ENCODE data around the gene CPNE2. TPM values are rescaled to one million over a fixed set of nuclear protein-coding genes. Genes with fewer than 3 reads are reported as not detected.

CPNE2 gene
- total and polyA plus RNA-seq, 4 donors = 6.8 to 14.6 (median 11.0) TPM

DNA sequence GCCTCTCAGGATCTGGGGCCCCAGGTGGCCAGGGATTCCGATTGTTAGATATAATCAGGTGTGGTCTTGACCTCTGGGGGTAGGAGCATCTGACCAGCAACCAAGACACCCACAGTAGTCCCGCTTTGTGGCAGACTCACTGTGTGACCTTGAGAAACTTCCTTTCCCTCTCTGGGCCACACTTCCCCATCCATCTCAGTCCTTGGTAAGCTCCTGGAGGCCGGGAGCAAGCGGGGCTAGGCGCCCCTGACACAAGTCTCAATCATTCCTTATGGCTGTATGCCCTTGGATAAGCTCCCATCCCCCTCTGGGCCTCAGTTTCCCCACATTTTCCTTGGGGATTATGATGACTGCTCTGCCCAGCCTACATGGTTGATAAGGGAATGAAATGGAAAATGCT lies 21.3 kb downstream of the CPNE2 start (continued):
- TF ChIP-seq, protein P1, sequence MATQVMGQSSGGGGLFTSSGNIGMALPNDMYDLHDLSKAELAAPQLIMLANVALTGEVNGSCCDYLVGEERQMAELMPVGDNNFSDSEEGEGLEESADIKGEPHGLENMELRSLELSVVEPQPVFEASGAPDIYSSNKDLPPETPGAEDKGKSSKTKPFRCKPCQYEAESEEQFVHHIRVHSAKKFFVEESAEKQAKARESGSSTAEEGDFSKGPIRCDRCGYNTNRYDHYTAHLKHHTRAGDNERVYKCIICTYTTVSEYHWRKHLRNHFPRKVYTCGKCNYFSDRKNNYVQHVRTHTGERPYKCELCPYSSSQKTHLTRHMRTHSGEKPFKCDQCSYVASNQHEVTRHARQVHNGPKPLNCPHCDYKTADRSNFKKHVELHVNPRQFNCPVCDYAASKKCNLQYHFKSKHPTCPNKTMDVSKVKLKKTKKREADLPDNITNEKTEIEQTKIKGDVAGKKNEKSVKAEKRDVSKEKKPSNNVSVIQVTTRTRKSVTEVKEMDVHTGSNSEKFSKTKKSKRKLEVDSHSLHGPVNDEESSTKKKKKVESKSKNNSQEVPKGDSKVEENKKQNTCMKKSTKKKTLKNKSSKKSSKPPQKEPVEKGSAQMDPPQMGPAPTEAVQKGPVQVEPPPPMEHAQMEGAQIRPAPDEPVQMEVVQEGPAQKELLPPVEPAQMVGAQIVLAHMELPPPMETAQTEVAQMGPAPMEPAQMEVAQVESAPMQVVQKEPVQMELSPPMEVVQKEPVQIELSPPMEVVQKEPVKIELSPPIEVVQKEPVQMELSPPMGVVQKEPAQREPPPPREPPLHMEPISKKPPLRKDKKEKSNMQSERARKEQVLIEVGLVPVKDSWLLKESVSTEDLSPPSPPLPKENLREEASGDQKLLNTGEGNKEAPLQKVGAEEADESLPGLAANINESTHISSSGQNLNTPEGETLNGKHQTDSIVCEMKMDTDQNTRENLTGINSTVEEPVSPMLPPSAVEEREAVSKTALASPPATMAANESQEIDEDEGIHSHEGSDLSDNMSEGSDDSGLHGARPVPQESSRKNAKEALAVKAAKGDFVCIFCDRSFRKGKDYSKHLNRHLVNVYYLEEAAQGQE (IDR thresholded peaks at IDR 0.05) = no peak
- TF ChIP-seq HNF4G (IDR thresholded peaks at IDR 0.05) (no peak), RAD21 (IDR thresholded peaks at IDR 0.05) (no peak), EGR1 (IDR thresholded peaks at IDR 0.05; ENCODE audit: low read depth in 2 of 2) (no peak)

DNA sequence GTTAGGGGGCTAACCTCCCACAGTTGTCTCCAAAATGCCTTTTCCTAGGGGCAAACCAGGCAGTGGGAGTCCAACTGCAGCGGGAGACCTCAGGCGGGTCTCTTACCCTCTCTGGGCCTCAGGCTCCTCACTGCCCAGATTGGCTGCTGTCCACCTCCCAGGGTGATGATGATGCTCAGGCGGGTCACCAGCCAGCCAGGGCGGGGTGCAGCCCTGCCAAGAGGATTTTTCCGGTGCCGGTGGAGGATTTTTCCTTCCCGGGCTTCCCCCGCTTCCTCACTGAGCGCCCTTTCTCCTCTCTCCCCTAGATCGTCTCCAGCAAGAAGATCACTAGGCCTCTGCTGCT lies 22.8 kb downstream of the CPNE2 start:
- H3K27ac ChIP-seq (ENCODE audit: low read depth in 1 of 2, low read length in 2 of 2) = no peak overlapping the region
- H3K4me1 ChIP-seq (ENCODE audit: control insufficient read depth in 4 of 4, insufficient read depth in 4 of 4, low read length in 3 of 4) = peaks cover 0 to 5% (median 0%) of the 10 kb centered on the region in 4 donors
- TF ChIP-seq, protein P2, sequence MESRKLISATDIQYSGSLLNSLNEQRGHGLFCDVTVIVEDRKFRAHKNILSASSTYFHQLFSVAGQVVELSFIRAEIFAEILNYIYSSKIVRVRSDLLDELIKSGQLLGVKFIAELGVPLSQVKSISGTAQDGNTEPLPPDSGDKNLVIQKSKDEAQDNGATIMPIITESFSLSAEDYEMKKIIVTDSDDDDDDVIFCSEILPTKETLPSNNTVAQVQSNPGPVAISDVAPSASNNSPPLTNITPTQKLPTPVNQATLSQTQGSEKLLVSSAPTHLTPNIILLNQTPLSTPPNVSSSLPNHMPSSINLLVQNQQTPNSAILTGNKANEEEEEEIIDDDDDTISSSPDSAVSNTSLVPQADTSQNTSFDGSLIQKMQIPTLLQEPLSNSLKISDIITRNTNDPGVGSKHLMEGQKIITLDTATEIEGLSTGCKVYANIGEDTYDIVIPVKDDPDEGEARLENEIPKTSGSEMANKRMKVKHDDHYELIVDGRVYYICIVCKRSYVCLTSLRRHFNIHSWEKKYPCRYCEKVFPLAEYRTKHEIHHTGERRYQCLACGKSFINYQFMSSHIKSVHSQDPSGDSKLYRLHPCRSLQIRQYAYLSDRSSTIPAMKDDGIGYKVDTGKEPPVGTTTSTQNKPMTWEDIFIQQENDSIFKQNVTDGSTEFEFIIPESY (IDR thresholded peaks at IDR 0.05) = no peak
- TF ChIP-seq YY1 (IDR thresholded peaks at IDR 0.05) = no peak
- no peak for TF ChIP-seq JUND (IDR thresholded peaks at IDR 0.05)
- TF ChIP-seq RAD21 (IDR thresholded peaks at IDR 0.05) = no peak
- TF ChIP-seq, protein P3, sequence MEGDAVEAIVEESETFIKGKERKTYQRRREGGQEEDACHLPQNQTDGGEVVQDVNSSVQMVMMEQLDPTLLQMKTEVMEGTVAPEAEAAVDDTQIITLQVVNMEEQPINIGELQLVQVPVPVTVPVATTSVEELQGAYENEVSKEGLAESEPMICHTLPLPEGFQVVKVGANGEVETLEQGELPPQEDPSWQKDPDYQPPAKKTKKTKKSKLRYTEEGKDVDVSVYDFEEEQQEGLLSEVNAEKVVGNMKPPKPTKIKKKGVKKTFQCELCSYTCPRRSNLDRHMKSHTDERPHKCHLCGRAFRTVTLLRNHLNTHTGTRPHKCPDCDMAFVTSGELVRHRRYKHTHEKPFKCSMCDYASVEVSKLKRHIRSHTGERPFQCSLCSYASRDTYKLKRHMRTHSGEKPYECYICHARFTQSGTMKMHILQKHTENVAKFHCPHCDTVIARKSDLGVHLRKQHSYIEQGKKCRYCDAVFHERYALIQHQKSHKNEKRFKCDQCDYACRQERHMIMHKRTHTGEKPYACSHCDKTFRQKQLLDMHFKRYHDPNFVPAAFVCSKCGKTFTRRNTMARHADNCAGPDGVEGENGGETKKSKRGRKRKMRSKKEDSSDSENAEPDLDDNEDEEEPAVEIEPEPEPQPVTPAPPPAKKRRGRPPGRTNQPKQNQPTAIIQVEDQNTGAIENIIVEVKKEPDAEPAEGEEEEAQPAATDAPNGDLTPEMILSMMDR (IDR thresholded peaks at IDR 0.05; ENCODE audit: low read depth, low read length, missing input control) = no peak
- TF ChIP-seq EGR1 (IDR thresholded peaks at IDR 0.05; ENCODE audit: low read depth in 2 of 2) = no peak
- no peak for TF ChIP-seq FOXA2 (IDR thresholded peaks at IDR 0.05)
- TF ChIP-seq SP1 (IDR thresholded peaks at IDR 0.05) = no peak
- TF ChIP-seq, protein P4, sequence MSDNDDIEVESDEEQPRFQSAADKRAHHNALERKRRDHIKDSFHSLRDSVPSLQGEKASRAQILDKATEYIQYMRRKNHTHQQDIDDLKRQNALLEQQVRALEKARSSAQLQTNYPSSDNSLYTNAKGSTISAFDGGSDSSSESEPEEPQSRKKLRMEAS (IDR thresholded peaks at IDR 0.05) = no peak
- TF ChIP-seq, protein P1 (IDR thresholded peaks at IDR 0.05) = no peak
- no peak for TF ChIP-seq TAF1 (conservative IDR thresholded peaks at IDR 0.05)
- TF ChIP-seq, protein P5, sequence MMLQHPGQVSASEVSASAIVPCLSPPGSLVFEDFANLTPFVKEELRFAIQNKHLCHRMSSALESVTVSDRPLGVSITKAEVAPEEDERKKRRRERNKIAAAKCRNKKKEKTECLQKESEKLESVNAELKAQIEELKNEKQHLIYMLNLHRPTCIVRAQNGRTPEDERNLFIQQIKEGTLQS (IDR thresholded peaks at IDR 0.05) = no peak
- TF ChIP-seq GABPA (IDR thresholded peaks at IDR 0.05 in 1 of 2, conservative IDR thresholded peaks at IDR 0.05 in 1 of 2) = no peak
- no peak for TF ChIP-seq HNF4A (conservative IDR thresholded peaks at IDR 0.05)
- no peaks in the 10 kb centered on the region for H3K36me3 ChIP-seq (ENCODE audit: control insufficient read depth in 4 of 4, insufficient read depth in 3 of 4, low read depth in 1 of 4, low read length in 3 of 4)
- H3K27me3 ChIP-seq (ENCODE audit: control insufficient read depth in 4 of 4, insufficient read depth in 4 of 4, low read length in 3 of 4) = no peaks in the 10 kb centered on the region
- H3K9ac ChIP-seq (ENCODE audit: low read depth in 1 of 2, low read length in 2 of 2) = no peak overlapping the region
- H3K4me3 ChIP-seq (ENCODE audit: low read depth in 1 of 3, low read length in 3 of 3) = no peak overlapping the region
- DNase-seq (ENCODE audit: low spot score) = no peak
- H3K9me3 ChIP-seq (ENCODE audit: control insufficient read depth in 4 of 4, low read length in 3 of 4) = no peaks in the 10 kb centered on the region
- 76% methylated on average over 10 of the region's 10 CpGs for WGBS
